Right lobe of liver (tissue), 6 donors: ENCODE data around the gene AKIP1. TPM values are rescaled to one million over a fixed set of nuclear protein-coding genes. Genes with fewer than 3 reads are reported as not detected.

Source experiments
- ATAC-seq, 4 donors: fragments of 200-7000 bp; cut with Tn5 transposase; one replicate each; pipeline ENCODE4 v1.9.1; 2020; ENCODE audit warnings: mild to moderate bottlenecking in 4 of 4, moderate library complexity in 4 of 4
- DNase-seq, 3 donors: peaks; one replicate each; pipeline ENCODE4 v3.0.0-alpha.2; 2020
- H3K27ac ChIP-seq, 3 donors: fragments of 200-600 bp; one replicate each; pipeline ENCODE4 v1.8.0; 2022
- H3K27me3 ChIP-seq, 2 donors: fragments of 200-600 bp; one replicate each; pipeline ENCODE4 v1.8.0; 2022
- H3K36me3 ChIP-seq, 4 donors: fragments of 200-600 bp; sonication (generic) in 1 of 4; one replicate each; pipeline versions ENCODE4 v1.5.1 to v1.8.0; 2017 to 2022; ENCODE audit warnings: control low read depth in 1 of 4
- H3K4me1 ChIP-seq, 4 donors: fragments of 200-600 bp; sonication (generic) in 1 of 4; one replicate each; pipeline versions ENCODE4 v1.5.1 to v1.8.0; 2017 to 2022; ENCODE audit warnings: control low read depth in 1 of 4
- H3K4me3 ChIP-seq, 3 donors: fragments of 200-600 bp; one replicate each; pipeline ENCODE4 v1.8.0; 2022
- H3K9me3 ChIP-seq, 4 donors: fragments of 200-600 bp; sonication (generic) in 1 of 4; one replicate each; pipeline versions ENCODE4 v1.5.1 to v1.8.0; 2017 to 2022; ENCODE audit warnings: control low read depth in 1 of 4
- POLR2A ChIP-seq: fragments of 450-650 bp; IDR thresholded peaks from one replicate; pipeline ENCODE4 v1.6.1; 2017; ENCODE audit warnings: antibody characterized with exemption, mild to moderate bottlenecking
- WGBS: methylation state at CpG from one replicate; pipeline ENCODE4 v1.1.6; 2018; ENCODE audit warnings: low coverage, low lambda C conversion rate; ENCODE audit not compliant: insufficient coverage; ENCODE audit errors: missing lambda C conversion rate; 5-methylcytosine and 5-hydroxymethylcytosine counted together
- intact Hi-C, 2 donors: fragments of 100-400 bp; cut with DNase I; formaldehyde crosslinking; loops; one replicate each; pipeline versions ENCODE4 v1.11.2 to v1.14.1; 2022
- long read RNA-seq: library from polyadenylated mRNA; unstranded; transcript quantifications from one replicate; pipeline ENCODE4 v2.0.0, GENCODE V29; 2019
- total RNA-seq, 6 experiments: library from RNA; depleted of rRNA in 2 of 6; stranded (reverse); fragments of >200 nt in 2 of 6; fragmentation: NEBNext Ultra II Directional in 3 of 6; extraction: Animal tissue kit (Norgen Biotek cat#: 25700) in 3 of 6; gene quantifications; one replicate each; pipeline versions ENCODE4 v1.1.0 to v1.2.4, GENCODE V29; 2016 to 2023
- TF ChIP-seq, protein P1 (sequence below), 4 donors: fragments of 200-600 bp in 3 of 4; fragments of 450-650 bp in 1 of 4; IDR thresholded peaks; one replicate each; pipeline versions ENCODE4 v1.5.1 to v1.8.0; 2016 to 2022; ENCODE audit warnings: antibody characterized with exemption in 4 of 4, mild to moderate bottlenecking in 2 of 4
- donor health status: DM: no; HTN: yes; CAD: no.
- donor health status: DM: no; HTN: no; CAD: no.
- donor health status: DM: no; HTN: no; CAD: no.
- donor health status: DM: no; HTN: yes; CAD: no.
- donor health status: DM: no; HTN: yes; CAD: no.

AKIP1 gene
- total RNA-seq: 10 to 100 TPM in 3 of 6 experiments, 1 to 10 TPM in 3; 5.8 to 14.8 (median 8.7) TPM
- long read RNA-seq, partial matches to known transcripts: 0 of 5 reads
- long read RNA-seq, other reads (novel, unspliced or antisense): 1 of 5 reads

GRCh38 chr11:8911029-8911823 lies at the start of gene AKIP1:
Gene AKIP1, plus strand, starts transcription at chr11:8911189. Its CDS starts 261 bp downstream, at chr11:8911450.
- Histone ChIP-seq H3K27ac (peak within 1 kb of the TSS; percentile 81 to 91 (median 81)), H3K4me3 (peak within 1 kb of the TSS; percentile 92 to 98 (median 97)), H3K27me3 (no peaks in the 10 kb centered on the region), H3K36me3 (no peaks in the 10 kb centered on the region), H3K4me1 (peaks cover 0 to 5% (median 0%) of the 10 kb centered on the region in 4 donors), H3K9me3 (no peaks in the 10 kb centered on the region)
- intact Hi-C loops: no loop called here
- 0% methylated on average over 20 of the region's 68 CpGs for WGBS
- DNase-seq (peak; percentile 97 to 98 (median 97)), ATAC-seq (peak; percentile 97 to 98 (median 98))
- TF ChIP-seq, protein P1, sequence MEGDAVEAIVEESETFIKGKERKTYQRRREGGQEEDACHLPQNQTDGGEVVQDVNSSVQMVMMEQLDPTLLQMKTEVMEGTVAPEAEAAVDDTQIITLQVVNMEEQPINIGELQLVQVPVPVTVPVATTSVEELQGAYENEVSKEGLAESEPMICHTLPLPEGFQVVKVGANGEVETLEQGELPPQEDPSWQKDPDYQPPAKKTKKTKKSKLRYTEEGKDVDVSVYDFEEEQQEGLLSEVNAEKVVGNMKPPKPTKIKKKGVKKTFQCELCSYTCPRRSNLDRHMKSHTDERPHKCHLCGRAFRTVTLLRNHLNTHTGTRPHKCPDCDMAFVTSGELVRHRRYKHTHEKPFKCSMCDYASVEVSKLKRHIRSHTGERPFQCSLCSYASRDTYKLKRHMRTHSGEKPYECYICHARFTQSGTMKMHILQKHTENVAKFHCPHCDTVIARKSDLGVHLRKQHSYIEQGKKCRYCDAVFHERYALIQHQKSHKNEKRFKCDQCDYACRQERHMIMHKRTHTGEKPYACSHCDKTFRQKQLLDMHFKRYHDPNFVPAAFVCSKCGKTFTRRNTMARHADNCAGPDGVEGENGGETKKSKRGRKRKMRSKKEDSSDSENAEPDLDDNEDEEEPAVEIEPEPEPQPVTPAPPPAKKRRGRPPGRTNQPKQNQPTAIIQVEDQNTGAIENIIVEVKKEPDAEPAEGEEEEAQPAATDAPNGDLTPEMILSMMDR (IDR thresholded peaks at IDR 0.05): no peak
- TF ChIP-seq POLR2A: peak; percentile 50

GRCh38 chr11:8863838-8864237 lies 47.2 kb upstream of the AKIP1 start:
- Histone ChIP-seq H3K27ac (peak overlapping the region in 1 of 3 donors; percentile 26), H3K4me3 (no peak overlapping the region), H3K36me3 (no peaks in the 10 kb centered on the region), H3K27me3 (no peaks in the 10 kb centered on the region), H3K9me3 (no peaks in the 10 kb centered on the region), H3K4me1 (peaks cover 0 to 3% (median 0%) of the 10 kb centered on the region in 4 donors)
- ATAC-seq: no peak
- intact Hi-C loops: no loop called here
- 78% methylated on average over 1 of the region's 1 CpG for WGBS
- TF ChIP-seq POLR2A: no peak
- TF ChIP-seq, protein P1 (IDR thresholded peaks at IDR 0.05): no peak
- no peak for DNase-seq

- no peak for DNase-seq
- ATAC-seq: peak in 1 of 4 donors; percentile 59
- no peaks in the 10 kb centered on the region for H3K36me3 ChIP-seq
- intact Hi-C loops: no loop called here
- H3K27ac ChIP-seq: peak overlapping the region in 1 of 3 donors; percentile 33
- H3K4me3 ChIP-seq: no peak overlapping the region
- no peaks in the 10 kb centered on the region for H3K9me3 ChIP-seq
- TF ChIP-seq, protein P1 (IDR thresholded peaks at IDR 0.05): no peak
- no peak for TF ChIP-seq POLR2A
- no peaks in the 10 kb centered on the region for H3K27me3 ChIP-seq
- peaks cover 0 to 3% (median 0%) of the 10 kb centered on the region in 4 donors for H3K4me1 ChIP-seq
These were observed 45.7 kb upstream of the AKIP1 start for GRCh38 chr11:8865304-8865703.

GRCh38 chr11:8867035-8867434 lies 44.0 kb upstream of the AKIP1 start:
- no peak for ATAC-seq
- no peaks in the 10 kb centered on the region for H3K9me3 ChIP-seq
- H3K4me3 ChIP-seq: no peak overlapping the region
- TF ChIP-seq, protein P1 (IDR thresholded peaks at IDR 0.05): no peak
- TF ChIP-seq POLR2A: no peak
- DNase-seq: no peak
- no peaks in the 10 kb centered on the region for H3K36me3 ChIP-seq
- H3K4me1 ChIP-seq: peaks cover 0 to 3% (median 0%) of the 10 kb centered on the region in 4 donors
- H3K27ac ChIP-seq: no peak overlapping the region
- no peaks in the 10 kb centered on the region for H3K27me3 ChIP-seq
- WGBS: 71% methylated on average over 6 of the region's 6 CpGs
- intact Hi-C loops: no loop called here
